HG03442 (cell line): ENCODE results near the gene CLDN4.

Experiments used
- ATAC-seq: cut with Tn5 transposase; IDR thresholded peaks from one replicate; pipeline ENCODE4 v1.9.1; 2021; ENCODE audit warnings: mild to moderate bottlenecking, moderate library complexity; ENCODE audit not compliant: unreplicated experiment

Gene CLDN4

GRCh38 chr7:73871163-73872011, 40.6 kb downstream of the CLDN4 start:
- ATAC-seq: no peak

DNA sequence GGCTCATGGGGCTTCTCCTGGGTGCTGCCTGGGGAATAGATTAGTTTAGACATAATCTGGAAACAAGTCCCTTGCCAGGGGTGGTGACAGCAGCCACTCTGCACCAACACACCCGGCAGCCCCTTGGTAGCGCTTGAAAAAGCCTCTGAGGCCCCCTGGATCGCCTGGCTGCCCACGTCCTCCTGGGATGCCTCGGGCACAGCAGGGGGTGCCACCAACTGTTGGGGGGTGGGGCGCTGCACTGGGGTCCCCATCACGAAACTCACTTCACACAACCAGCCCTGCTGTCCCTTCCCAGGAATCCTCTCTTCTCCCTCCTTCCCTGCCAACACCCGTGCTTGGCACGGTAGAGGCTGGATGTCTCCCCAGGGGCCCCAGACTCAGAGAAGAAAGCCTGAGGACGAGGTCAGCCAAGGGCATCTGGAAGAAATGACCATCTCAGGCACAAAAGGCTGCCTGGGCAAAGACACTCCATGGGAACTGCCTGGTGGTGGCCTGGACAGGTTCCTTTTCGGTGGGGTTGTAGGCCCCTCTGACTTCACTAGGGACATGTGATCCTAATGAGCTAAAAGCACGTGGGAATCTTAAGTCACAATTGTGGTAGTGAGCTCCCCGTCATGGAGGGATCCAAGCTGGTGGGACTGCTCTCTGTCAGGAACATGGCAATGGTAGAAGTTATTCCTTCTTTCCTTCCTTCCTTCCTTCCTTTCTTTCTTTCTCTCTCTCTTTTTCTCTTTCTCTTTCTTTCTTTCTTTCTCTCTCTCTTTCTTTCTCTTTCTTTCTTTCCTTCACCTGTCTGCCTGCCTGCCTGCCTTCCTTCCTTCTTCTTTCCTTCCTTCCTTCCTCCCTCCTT, 41.5 kb downstream of the CLDN4 start:
- no peak for ATAC-seq

DNA sequence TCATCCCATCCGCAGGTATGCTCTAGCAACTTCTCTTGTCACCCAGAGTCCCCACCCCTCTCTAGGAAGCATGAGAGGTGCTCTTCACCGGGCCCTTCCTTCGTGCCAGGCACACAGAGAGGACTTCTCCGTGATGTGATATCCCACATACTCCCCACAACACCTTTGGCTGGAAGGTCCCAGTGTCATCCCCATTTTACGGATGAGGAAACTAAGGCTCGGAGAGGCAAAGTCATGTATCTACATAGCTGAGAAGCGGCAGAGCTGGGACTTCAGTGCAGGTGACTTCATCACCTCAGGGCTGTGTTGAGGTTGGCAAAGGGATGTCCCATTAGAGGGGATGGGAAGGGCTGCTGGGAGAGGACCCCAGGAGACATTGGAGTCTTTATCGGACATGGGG, 45.6 kb downstream of the CLDN4 start:
- ATAC-seq: no peak

- no peak for ATAC-seq
Observed at GRCh38 chr7:73876973-73877372, 46.2 kb downstream of the CLDN4 start.

DNA sequence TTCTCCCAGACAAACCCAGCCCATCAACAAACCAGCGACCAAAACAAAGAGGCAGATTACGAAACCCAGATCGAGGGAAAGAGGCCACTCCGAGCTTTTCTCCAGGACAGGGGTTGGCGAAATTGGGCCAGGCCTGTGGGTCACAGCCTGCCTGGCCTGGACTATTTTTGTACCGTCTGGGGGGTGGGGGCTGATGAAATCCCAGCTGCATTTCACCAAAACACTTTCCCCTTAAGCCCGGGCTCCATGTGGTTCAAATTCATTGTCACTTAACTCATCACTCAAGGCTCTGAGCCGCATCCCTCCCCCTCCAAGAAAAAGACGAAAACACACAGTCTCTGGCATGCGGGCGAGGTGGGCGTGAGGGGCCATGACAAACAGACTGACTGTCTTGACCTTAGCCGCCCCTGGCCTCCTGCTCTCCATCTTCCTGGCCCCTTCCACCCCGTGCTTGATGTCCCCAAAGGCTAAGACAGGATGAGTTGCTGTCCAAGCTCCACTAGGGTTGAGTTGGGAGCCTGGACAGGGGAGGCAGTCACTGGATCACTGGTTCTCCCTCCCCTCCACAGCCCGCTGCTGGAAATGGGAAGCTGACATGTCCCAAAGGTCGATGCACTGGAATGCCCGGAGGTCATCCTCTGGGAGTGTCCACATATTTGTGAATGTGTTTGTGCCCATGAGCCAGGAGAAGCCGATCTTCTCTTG, 49.3 kb downstream of the CLDN4 start:
- ATAC-seq: no peak

- no peak for ATAC-seq
Observed at GRCh38 chr7:73880755-73881328, 50.0 kb downstream of the CLDN4 start.

DNA sequence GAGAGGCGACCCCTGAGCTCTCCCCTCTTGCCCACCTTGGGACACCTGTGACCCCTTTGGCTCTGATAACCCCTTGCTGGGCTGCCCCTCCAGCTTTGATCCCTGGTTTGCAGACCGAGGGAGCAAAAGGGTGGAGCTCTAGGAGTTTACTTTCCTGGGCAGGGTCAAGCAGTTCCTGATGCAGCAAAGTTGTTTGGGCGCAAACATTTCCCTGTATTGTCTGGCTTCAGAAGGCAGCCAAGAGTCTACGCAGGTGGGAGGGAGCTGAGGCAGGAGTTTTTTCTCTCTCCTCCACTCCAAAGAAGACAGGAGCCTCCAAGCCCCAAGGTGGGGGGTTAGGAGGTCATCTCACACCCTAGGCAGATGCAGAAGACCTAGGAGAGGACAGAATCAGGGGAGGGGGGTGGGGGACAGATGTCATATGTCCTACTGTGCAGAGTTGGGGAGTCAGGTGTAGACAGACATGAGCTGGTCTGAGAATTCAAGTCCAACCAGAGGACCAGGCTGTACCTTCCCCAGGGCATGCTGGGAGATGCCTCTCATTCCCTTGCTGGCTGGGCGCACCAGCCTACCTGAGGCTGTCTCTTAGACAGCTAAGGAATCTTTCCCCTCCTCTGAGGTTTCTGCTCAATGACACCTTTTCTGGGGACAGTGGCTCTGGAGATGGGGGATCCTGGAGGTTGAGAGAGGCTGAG, 50.7 kb downstream of the CLDN4 start:
- no peak for ATAC-seq

GRCh38 chr7:73882047-73882402, 51.2 kb downstream of the CLDN4 start:
- ATAC-seq: no peak
